Astrocyte (in vitro differentiated cells and primary cell): ENCODE measurements around the gene ME3. TPM values are rescaled to one million over a fixed set of nuclear protein-coding genes. Genes with fewer than 3 reads are reported as not detected.

Experiments
- DNase-seq: peaks from one replicate; pipeline ENCODE4 v3.0.0-alpha.2; 2010; ENCODE audit warnings: low read depth
- FAIRE-seq: peaks from 2 replicates; lab custom pipeline; 2011; peaks lifted over from hg19 to GRCh38; lab: Jason Lieb, UNC
- H2AFZ ChIP-seq: 2 replicates; pipeline ENCODE4 v1.6.0; 2012; ENCODE audit warnings: low read depth, low read length, inconsistent platforms
- H3K27ac ChIP-seq: 2 replicates; pipeline ENCODE4 v1.5.1; 2011; ENCODE audit warnings: low read depth, low read length, inconsistent platforms
- H3K27me3 ChIP-seq: 2 replicates; pipeline ENCODE4 v1.6.0; 2011; ENCODE audit warnings: low read length, inconsistent platforms; ENCODE audit not compliant: insufficient read depth
- H3K36me3 ChIP-seq: 2 replicates; pipeline ENCODE4 v1.5.1; 2011; ENCODE audit warnings: low read length, inconsistent platforms; ENCODE audit not compliant: insufficient read depth
- H3K4me1 ChIP-seq: 2 replicates; pipeline ENCODE4 v1.5.1; 2011; ENCODE audit warnings: low read length, inconsistent platforms; ENCODE audit not compliant: insufficient read depth
- H3K4me2 ChIP-seq: 2 replicates; pipeline ENCODE4 v1.6.0; 2012; ENCODE audit warnings: low read length, inconsistent platforms
- H3K4me3 ChIP-seq: 2 replicates; pipeline ENCODE4 v1.5.1; 2011; ENCODE audit warnings: low read depth, mild to moderate bottlenecking, low read length, inconsistent platforms; ENCODE audit not compliant: insufficient read depth
- H3K79me2 ChIP-seq: 2 replicates; pipeline ENCODE4 v1.6.0; 2012; ENCODE audit warnings: mild to moderate bottlenecking, low read length, inconsistent platforms; ENCODE audit not compliant: insufficient read depth
- H3K9ac ChIP-seq: 2 replicates; pipeline ENCODE4 v1.6.0; 2012; ENCODE audit warnings: mild to moderate bottlenecking, low read length, inconsistent platforms
- H3K9me3 ChIP-seq: 2 replicates; pipeline ENCODE4 v1.5.1; 2012; ENCODE audit warnings: low read depth, mild to moderate bottlenecking, low read length, inconsistent platforms; ENCODE audit not compliant: insufficient read depth
- H4K20me1 ChIP-seq: 2 replicates; pipeline ENCODE4 v1.6.0; 2012; ENCODE audit warnings: low read length, inconsistent platforms; ENCODE audit not compliant: insufficient read depth
- H3K27ac Mint-ChIP-seq: one replicate; pipeline ENCODE4 v1.8.0; 2021; ENCODE audit warnings: mild to moderate bottlenecking, mixed read lengths; ENCODE audit not compliant: unreplicated experiment
- H3K27me3 Mint-ChIP-seq: one replicate; pipeline ENCODE4 v1.8.0; 2021; ENCODE audit warnings: low read depth, mixed read lengths; ENCODE audit not compliant: unreplicated experiment
- H3K36me3 Mint-ChIP-seq: one replicate; pipeline ENCODE4 v1.8.0; 2021; ENCODE audit warnings: low read depth, mixed read lengths; ENCODE audit not compliant: unreplicated experiment
- H3K4me1 Mint-ChIP-seq: one replicate; pipeline ENCODE4 v1.8.0; 2021; ENCODE audit warnings: low read depth, mixed read lengths; ENCODE audit not compliant: unreplicated experiment
- H3K4me3 Mint-ChIP-seq: one replicate; pipeline ENCODE4 v1.8.0; 2021; ENCODE audit warnings: mild to moderate bottlenecking, moderate library complexity, mixed read lengths; ENCODE audit not compliant: unreplicated experiment
- H3K9me3 Mint-ChIP-seq: one replicate; pipeline ENCODE4 v1.8.0; 2021; ENCODE audit warnings: mild to moderate bottlenecking, mixed read lengths; ENCODE audit not compliant: unreplicated experiment
- CTCF ChIP-seq: IDR thresholded peaks from 2 replicates; pipeline ENCODE4 v1.5.1; 2011; ENCODE audit warnings: low read depth, mild to moderate bottlenecking, inconsistent platforms, low read length, moderate library complexity; ENCODE audit not compliant: insufficient read depth
- EZH2 ChIP-seq: IDR thresholded peaks from 2 replicates; pipeline ENCODE4 v1.6.1; 2012; ENCODE audit warnings: mild to moderate bottlenecking, low read length, inconsistent platforms; ENCODE audit not compliant: insufficient read depth
- total RNA-seq: library from RNA; stranded (reverse); gene quantifications from 2 replicates; pipeline ENCODE4 v1.2.1, GENCODE V29; 2021

The ME3 gene
- total RNA-seq, 1 donor from 2014 or later, result 28.6 TPM

- H3K36me3 ChIP-seq, result no peaks in the 10 kb centered on the region
- Mint-ChIP-seq H3K27me3 (no peaks in the 10 kb centered on the region), H3K27ac (no peak overlapping the region), H3K36me3 (peaks cover 3% of the 10 kb centered on the region), H3K9me3 (no peaks in the 10 kb centered on the region), H3K4me3 (no peak overlapping the region), H3K4me1 (peaks cover 15% of the 10 kb centered on the region)
- H3K27ac ChIP-seq, result no peak overlapping the region
- TF ChIP-seq CTCF (no peak), EZH2 (no peak)
- H3K27me3 ChIP-seq, result no peaks in the 10 kb centered on the region
- no peaks in the 10 kb centered on the region for H3K9me3 ChIP-seq
- no peak overlapping the region for H3K4me3 ChIP-seq
- H4K20me1 ChIP-seq, result no peaks in the 10 kb centered on the region
- H3K4me2 ChIP-seq, result no peak overlapping the region
- H2AFZ ChIP-seq, result no peak overlapping the region
- no peak overlapping the region for H3K9ac ChIP-seq
- peak; percentile 58 for DNase-seq
- FAIRE-seq, result no peak
- peaks cover 15% of the 10 kb centered on the region for H3K4me1 ChIP-seq
- no peaks in the 10 kb centered on the region for H3K79me2 ChIP-seq
Observed at GRCh38 chr11:86570020-86570419, 102.4 kb downstream of the ME3 start.

GRCh38 chr11:86569109-86569508 lies 103.3 kb downstream of the ME3 start:
- no peaks in the 10 kb centered on the region for H3K27me3 Mint-ChIP-seq
- Histone ChIP-seq H3K4me1 (peaks cover 8% of the 10 kb centered on the region), H2AFZ (no peak overlapping the region), H4K20me1 (no peaks in the 10 kb centered on the region), H3K27me3 (no peaks in the 10 kb centered on the region), H3K9me3 (no peaks in the 10 kb centered on the region), H3K79me2 (no peaks in the 10 kb centered on the region), H3K4me3 (no peak overlapping the region), H3K4me2 (no peak overlapping the region), H3K9ac (no peak overlapping the region), H3K36me3 (no peaks in the 10 kb centered on the region), H3K27ac (no peak overlapping the region)
- H3K36me3 Mint-ChIP-seq, result peaks cover 5% of the 10 kb centered on the region
- no peak overlapping the region for H3K4me3 Mint-ChIP-seq
- H3K4me1 Mint-ChIP-seq, result peaks cover 15% of the 10 kb centered on the region
- no peaks in the 10 kb centered on the region for H3K9me3 Mint-ChIP-seq
- TF ChIP-seq CTCF (no peak), EZH2 (no peak)
- FAIRE-seq (no peak), DNase-seq (no peak)
- no peak overlapping the region for H3K27ac Mint-ChIP-seq

- no peaks in the 10 kb centered on the region for H3K27me3 Mint-ChIP-seq
- H3K9me3 ChIP-seq, result no peaks in the 10 kb centered on the region
- FAIRE-seq, result no peak
Observed at GRCh38 chr11:86565801-86566312, 106.6 kb downstream of the ME3 start.

More at GRCh38 chr11:86565801-86566312, 106.6 kb downstream of the ME3 start:
- no peak overlapping the region for H3K4me2 ChIP-seq
- no peaks in the 10 kb centered on the region for H3K79me2 ChIP-seq
- H3K36me3 ChIP-seq, result no peaks in the 10 kb centered on the region
- Mint-ChIP-seq H3K4me3 (no peak overlapping the region), H3K9me3 (peaks cover 6% of the 10 kb centered on the region), H3K36me3 (peaks cover 5% of the 10 kb centered on the region), H3K4me1 (peaks cover 9% of the 10 kb centered on the region), H3K27ac (peak overlapping the region; percentile 54)
- H4K20me1 ChIP-seq, result no peaks in the 10 kb centered on the region
- peaks cover 8% of the 10 kb centered on the region for H3K4me1 ChIP-seq
- no peak overlapping the region for H3K4me3 ChIP-seq
- no peaks in the 10 kb centered on the region for H3K27me3 ChIP-seq
- H3K27ac ChIP-seq, result no peak overlapping the region
- no peak overlapping the region for H3K9ac ChIP-seq
- DNase-seq, result no peak
- TF ChIP-seq CTCF, result no peak
- TF ChIP-seq EZH2, result no peak
- H2AFZ ChIP-seq, result no peak overlapping the region
